MCF 10A (cell line): ENCODE data around the gene DACT3. TPM values are rescaled to one million over a fixed set of nuclear protein-coding genes. Genes with fewer than 3 reads are reported as not detected.

Experiments
- BruUV-seq: library from RNA; stranded (reverse); fragments of 400-500 nt; replicated peaks from 2 replicates; lab custom pipeline; 2021; lab: Mats Ljungman, UMichigan
- CTCF ChIA-PET: fragments of 300-600 bp; sonication (Branson Sonifier 250); formaldehyde crosslinking; extraction: SDS; loops from one replicate; lab custom pipeline; 2021; ENCODE audit warnings: antibody characterized with exemption, inconsistent platforms; lab: Yijun Ruan, JAX
- POLR2A ChIA-PET: fragments of 300-600, 350-650 bp; sonication (Branson Sonifier 250); formaldehyde crosslinking; extraction: SDS; loops from one replicate; lab custom pipeline; 2020; ENCODE audit warnings: antibody characterized with exemption, inconsistent platforms; lab: Yijun Ruan, JAX
- DNase-seq: peaks from one replicate; pipeline ENCODE4 v3.0.0-alpha.2; 2018; ENCODE audit not compliant: unreplicated experiment
- H3K27ac Mint-ChIP-seq: one replicate; pipeline ENCODE4 v1.8.0; 2022; ENCODE audit warnings: mild to moderate bottlenecking, low read depth, mixed read lengths; ENCODE audit not compliant: unreplicated experiment
- H3K27me3 Mint-ChIP-seq: one replicate; pipeline ENCODE4 v1.8.0; 2022; ENCODE audit warnings: mixed read lengths; ENCODE audit not compliant: insufficient read depth, unreplicated experiment
- H3K36me3 Mint-ChIP-seq: one replicate; pipeline ENCODE4 v1.8.0; 2022; ENCODE audit warnings: mild to moderate bottlenecking, moderate library complexity, mixed read lengths; ENCODE audit not compliant: insufficient read depth, unreplicated experiment
- H3K4me1 Mint-ChIP-seq: one replicate; pipeline ENCODE4 v1.8.0; 2022; ENCODE audit warnings: mixed read lengths; ENCODE audit not compliant: insufficient read depth, unreplicated experiment
- H3K4me3 Mint-ChIP-seq: one replicate; pipeline ENCODE4 v1.8.0; 2022; ENCODE audit warnings: mild to moderate bottlenecking, moderate library complexity, mixed read lengths; ENCODE audit not compliant: unreplicated experiment
- H3K9me3 Mint-ChIP-seq: one replicate; pipeline ENCODE4 v1.8.0; 2022; ENCODE audit warnings: mixed read lengths; ENCODE audit not compliant: unreplicated experiment
- intact Hi-C: fragments of 100-400 bp; cut with micrococcal nuclease; formaldehyde crosslinking; loops from 2 replicates; pipeline ENCODE4 v1.14.1; 2022
- total RNA-seq: library from RNA; stranded (reverse); gene quantifications from 2 replicates; pipeline ENCODE4 v1.2.3, GENCODE V29; 2022
- TF ChIP-seq, protein P1 (sequence below): fragments of 200-600 bp; IDR thresholded peaks from one replicate; pipeline ENCODE4 v1.8.0; 2022; ENCODE audit warnings: antibody characterized with exemption, mild to moderate bottlenecking; ENCODE audit not compliant: unreplicated experiment

Gene DACT3
- total RNA-seq, 1 experiment from 2014 or later, result 0.09 TPM

- H3K4me1 Mint-ChIP-seq, result no peaks in the 10 kb centered on the region
- intact Hi-C loops, result no loop called here
- no peaks in the 10 kb centered on the region for H3K27me3 Mint-ChIP-seq
- BruUV-seq, result TSS peak; percentile 55
- ChIA-PET CTCF (interaction anchor here (0.6 to 1.4 kb wide), 2 partner anchors 21 to 54 kb away, joined by 3 read pairs; no protein-coding TSS in a partner anchor), POLR2A (interaction anchor here (0.6 kb wide), 1 partner anchor 299 kb away, joined by 3 read pairs; no protein-coding TSS in a partner anchor)
- TF ChIP-seq, protein P1, sequence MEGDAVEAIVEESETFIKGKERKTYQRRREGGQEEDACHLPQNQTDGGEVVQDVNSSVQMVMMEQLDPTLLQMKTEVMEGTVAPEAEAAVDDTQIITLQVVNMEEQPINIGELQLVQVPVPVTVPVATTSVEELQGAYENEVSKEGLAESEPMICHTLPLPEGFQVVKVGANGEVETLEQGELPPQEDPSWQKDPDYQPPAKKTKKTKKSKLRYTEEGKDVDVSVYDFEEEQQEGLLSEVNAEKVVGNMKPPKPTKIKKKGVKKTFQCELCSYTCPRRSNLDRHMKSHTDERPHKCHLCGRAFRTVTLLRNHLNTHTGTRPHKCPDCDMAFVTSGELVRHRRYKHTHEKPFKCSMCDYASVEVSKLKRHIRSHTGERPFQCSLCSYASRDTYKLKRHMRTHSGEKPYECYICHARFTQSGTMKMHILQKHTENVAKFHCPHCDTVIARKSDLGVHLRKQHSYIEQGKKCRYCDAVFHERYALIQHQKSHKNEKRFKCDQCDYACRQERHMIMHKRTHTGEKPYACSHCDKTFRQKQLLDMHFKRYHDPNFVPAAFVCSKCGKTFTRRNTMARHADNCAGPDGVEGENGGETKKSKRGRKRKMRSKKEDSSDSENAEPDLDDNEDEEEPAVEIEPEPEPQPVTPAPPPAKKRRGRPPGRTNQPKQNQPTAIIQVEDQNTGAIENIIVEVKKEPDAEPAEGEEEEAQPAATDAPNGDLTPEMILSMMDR, result no peak
- H3K9me3 Mint-ChIP-seq, result no peaks in the 10 kb centered on the region
- no peak overlapping the region for H3K4me3 Mint-ChIP-seq
- H3K36me3 Mint-ChIP-seq, result peaks cover 54% of the 10 kb centered on the region
- H3K27ac Mint-ChIP-seq, result no peak overlapping the region
- DNase-seq, result no peak
These were observed 52.2 kb downstream of the DACT3 start for GRCh38 chr19:46608581-46609345.

GRCh38 chr19:46608178-46608577 is 52.8 kb downstream of the DACT3 start:
- Mint-ChIP-seq H3K27ac (no peak overlapping the region), H3K4me3 (no peak overlapping the region), H3K27me3 (no peaks in the 10 kb centered on the region), H3K4me1 (no peaks in the 10 kb centered on the region), H3K36me3 (peaks cover 54% of the 10 kb centered on the region), H3K9me3 (no peaks in the 10 kb centered on the region)
- no peak for DNase-seq
- no TSS peak for BruUV-seq
- intact Hi-C loops, result no loop called here
- POLR2A ChIA-PET, result no interaction called here
- CTCF ChIA-PET, result interaction anchor here (0.6 to 4.3 kb wide), 3 partner anchors 9 to 54 kb away, joined by 3 to 25 read pairs (median 3); no protein-coding TSS in a partner anchor
- TF ChIP-seq, protein P1, result no peak

- H3K36me3 Mint-ChIP-seq, result peaks cover 54% of the 10 kb centered on the region
- DNase-seq, result no peak
- H3K9me3 Mint-ChIP-seq, result no peaks in the 10 kb centered on the region
- no TSS peak for BruUV-seq
- TF ChIP-seq, protein P1, result no peak
- intact Hi-C loops, result no loop called here
- CTCF ChIA-PET, result interaction anchor here (1.4 to 4.3 kb wide), 2 partner anchors 10 to 55 kb away, joined by 3 to 25 read pairs; no protein-coding TSS in a partner anchor
- H3K4me1 Mint-ChIP-seq, result no peaks in the 10 kb centered on the region
- POLR2A ChIA-PET, result interaction anchor here (1.1 kb wide), 1 partner anchor 54 kb away, joined by 3 read pairs; no protein-coding TSS in a partner anchor
- no peak overlapping the region for H3K27ac Mint-ChIP-seq
- no peaks in the 10 kb centered on the region for H3K27me3 Mint-ChIP-seq
- no peak overlapping the region for H3K4me3 Mint-ChIP-seq
These were observed 53.5 kb downstream of the DACT3 start for GRCh38 chr19:46607448-46607841.

GRCh38 chr19:46606681-46607447 is 54.1 kb downstream of the DACT3 start:
- POLR2A ChIA-PET, result interaction anchor here (0.6 to 1.1 kb wide), 2 partner anchors 55 to 68 kb away, joined by 3 read pairs; no protein-coding TSS in a partner anchor
- CTCF ChIA-PET, result interaction anchor here (0.7 to 4.3 kb wide), 4 partner anchors 7 to 234 kb away, joined by 3 to 25 read pairs (median 8); no protein-coding TSS in a partner anchor
- no peak for DNase-seq
- no peaks in the 10 kb centered on the region for H3K9me3 Mint-ChIP-seq
- intact Hi-C loops, result no loop called here
- H3K4me3 Mint-ChIP-seq, result no peak overlapping the region
- H3K36me3 Mint-ChIP-seq, result peaks cover 58% of the 10 kb centered on the region
- peak overlapping the region; percentile 63 for H3K27ac Mint-ChIP-seq
- no peaks in the 10 kb centered on the region for H3K27me3 Mint-ChIP-seq
- TF ChIP-seq, protein P1, result no peak
- peaks cover 4% of the 10 kb centered on the region for H3K4me1 Mint-ChIP-seq
- no TSS peak for BruUV-seq
